H9 (cell line): ENCODE results near the gene IFNA21. TPM values are rescaled to one million over a fixed set of nuclear protein-coding genes. Genes with fewer than 3 reads are reported as not detected.
"Not testable (repeated sequence)": the region's sequence is repeated elsewhere in the genome, so short reads cannot be mapped to it uniquely, and the experiment has no call there.

Experiments
- DNase-seq: peaks from one replicate; pipeline ENCODE4 v3.0.0-alpha.2; 2017
- H2AFZ ChIP-seq: one replicate; pipeline ENCODE4 v1.6.1; 2013; ENCODE audit warnings: mild to moderate bottlenecking, low read length, control low read depth, moderate library complexity
- H2AK5ac ChIP-seq: 2 replicates; pipeline ENCODE4 v1.6.1; 2013; ENCODE audit warnings: low read length, control low read depth, mixed read lengths; ENCODE audit not compliant: insufficient read length
- H2BK120ac ChIP-seq: one replicate; pipeline ENCODE4 v1.6.1; 2013; ENCODE audit warnings: low read depth, mild to moderate bottlenecking, low read length, control low read depth, inconsistent platforms; ENCODE audit not compliant: poor library complexity, severe bottlenecking
- H2BK12ac ChIP-seq: 2 replicates; pipeline ENCODE4 v1.6.1; 2013; ENCODE audit warnings: low read length, control low read depth, mixed read lengths, low read depth; ENCODE audit not compliant: insufficient read length
- H2BK15ac ChIP-seq: 2 replicates; pipeline ENCODE4 v1.6.1; 2013; ENCODE audit warnings: low read depth, low read length, control low read depth
- H2BK20ac ChIP-seq: one replicate; pipeline ENCODE4 v1.6.1; 2013; ENCODE audit warnings: low read depth, mild to moderate bottlenecking, low read length, control low read depth, inconsistent platforms; ENCODE audit not compliant: poor library complexity, severe bottlenecking
- H2BK5ac ChIP-seq: 2 replicates; pipeline ENCODE4 v1.6.1; 2013; ENCODE audit warnings: low read length, control low read depth, mixed read lengths; ENCODE audit not compliant: insufficient read length
- H3K14ac ChIP-seq: 2 replicates; pipeline ENCODE4 v1.6.1; 2013; ENCODE audit warnings: low read length, control low read depth; ENCODE audit not compliant: insufficient read depth
- H3K18ac ChIP-seq: 2 replicates; pipeline ENCODE4 v1.6.1; 2013; ENCODE audit warnings: low read depth, mild to moderate bottlenecking, mixed read lengths, low read length, control low read depth; ENCODE audit not compliant: insufficient read length
- H3K23ac ChIP-seq: 2 replicates; pipeline ENCODE4 v1.6.1; 2013; ENCODE audit warnings: low read length, control low read depth, mixed read lengths, low read depth; ENCODE audit not compliant: insufficient read length
- H3K23me2 ChIP-seq: 2 replicates; pipeline ENCODE4 v1.6.1; 2013; ENCODE audit warnings: low read depth, mild to moderate bottlenecking, mixed read lengths, low read length, control low read depth; ENCODE audit not compliant: insufficient read length, poor library complexity, severe bottlenecking
- H3K27ac ChIP-seq: 2 replicates; pipeline ENCODE4 v1.5.1; 2013; ENCODE audit warnings: low read length, control low read depth, mixed read lengths, low read depth; ENCODE audit not compliant: insufficient read length
- H3K27me3 ChIP-seq: 2 replicates; pipeline ENCODE4 v1.6.1; 2013; ENCODE audit warnings: low read length, control low read depth, inconsistent platforms; ENCODE audit not compliant: insufficient read depth
- H3K4ac ChIP-seq: 2 replicates; pipeline ENCODE4 v1.6.1; 2013; ENCODE audit warnings: low read depth, mild to moderate bottlenecking, control low read depth, inconsistent platforms, low read length, moderate library complexity
- H3K4me1 ChIP-seq: 2 replicates; pipeline ENCODE4 v1.6.1; 2013; ENCODE audit warnings: low read length, control low read depth, inconsistent platforms; ENCODE audit not compliant: insufficient read depth
- H3K4me2 ChIP-seq: 2 replicates; pipeline ENCODE4 v1.6.1; 2013; ENCODE audit warnings: low read length, control low read depth, mixed read lengths; ENCODE audit not compliant: insufficient read length, insufficient read depth
- H3K56ac ChIP-seq: 2 replicates; pipeline ENCODE4 v1.6.1; 2013; ENCODE audit warnings: low read depth, mild to moderate bottlenecking, mixed read lengths, low read length, control low read depth; ENCODE audit not compliant: insufficient read length
- H3K79me1 ChIP-seq: 2 replicates; pipeline ENCODE4 v1.6.1; 2013; ENCODE audit warnings: low read depth, mild to moderate bottlenecking, moderate library complexity, low read length, control low read depth, inconsistent platforms; ENCODE audit not compliant: insufficient read depth, poor library complexity, severe bottlenecking
- H3K79me2 ChIP-seq: 2 replicates; pipeline ENCODE4 v1.6.1; 2013; ENCODE audit warnings: low read length, control low read depth, inconsistent platforms; ENCODE audit not compliant: insufficient read depth
- H3K9ac ChIP-seq: 2 replicates; pipeline ENCODE4 v1.6.1; 2013; ENCODE audit warnings: low read length, control low read depth, mixed read lengths; ENCODE audit not compliant: insufficient read length; ENCODE audit errors: extremely low read depth
- H3K9me3 ChIP-seq: one replicate; pipeline ENCODE4 v1.6.1; 2013; ENCODE audit warnings: low read depth, low read length, inconsistent platforms; ENCODE audit not compliant: control insufficient read depth
- H3T11ph ChIP-seq: one replicate; pipeline ENCODE4 v1.6.1; 2013; ENCODE audit warnings: mild to moderate bottlenecking, low read length, control low read depth, inconsistent platforms
- H4K20me1 ChIP-seq: one replicate; pipeline ENCODE4 v1.6.1; 2013; ENCODE audit not compliant: control insufficient read depth, insufficient read length, insufficient read depth
- H4K5ac ChIP-seq: 2 replicates; pipeline ENCODE4 v1.6.1; 2013; ENCODE audit warnings: low read depth, mild to moderate bottlenecking, mixed read lengths, low read length, control low read depth; ENCODE audit not compliant: insufficient read length
- H4K8ac ChIP-seq: replicated peaks from 2 replicates; pipeline ENCODE4 v1.6.1; 2013; ENCODE audit warnings: low read length, control low read depth, mixed read lengths, low read depth; ENCODE audit not compliant: insufficient read length
- H4K91ac ChIP-seq: 2 replicates; pipeline ENCODE4 v1.6.1; 2013; ENCODE audit warnings: low read depth, mild to moderate bottlenecking, moderate library complexity, mixed read lengths, low read length, control low read depth; ENCODE audit not compliant: insufficient read length
- H3K27ac Mint-ChIP-seq, 3 experiments: 2 replicates in 2 of 3; 3 replicates in 1 of 3; pipeline ENCODE4 v1.8.0; 2020 to 2021; ENCODE audit warnings: mixed read lengths in 3 of 3, mild to moderate bottlenecking in 1 of 3, moderate library complexity in 1 of 3
- H3K27me3 Mint-ChIP-seq: 2 replicates; pipeline ENCODE4 v1.8.0; 2021; ENCODE audit warnings: low read depth, mild to moderate bottlenecking, moderate library complexity, mixed read lengths
- H3K36me3 Mint-ChIP-seq, 3 experiments: 2 replicates in 2 of 3; 3 replicates in 1 of 3; pipeline ENCODE4 v1.8.0; 2020 to 2021; ENCODE audit warnings: low read depth in 3 of 3, mixed read lengths in 3 of 3; ENCODE audit not compliant: insufficient read depth in 1 of 3
- H3K4me1 Mint-ChIP-seq, 2 experiments: 2 replicates each; pipeline ENCODE4 v1.8.0; 2020; ENCODE audit warnings: mixed read lengths in 2 of 2
- H3K4me3 Mint-ChIP-seq, 2 experiments: 2 replicates in 1 of 2; 3 replicates in 1 of 2; pipeline ENCODE4 v1.8.0; 2020 to 2021; ENCODE audit warnings: mild to moderate bottlenecking in 2 of 2, mixed read lengths in 2 of 2, moderate library complexity in 1 of 2
- H3K9me3 Mint-ChIP-seq, 2 experiments: 2 replicates in 1 of 2; 3 replicates in 1 of 2; pipeline ENCODE4 v1.8.0; 2020; ENCODE audit warnings: mild to moderate bottlenecking in 2 of 2, mixed read lengths in 2 of 2, moderate library complexity in 1 of 2
- WGBS: extraction: QIAGEN DNeasy Blood & Tissue Kit; methylation state at CpG from one replicate; pipeline ENCODE4 v1.1.7; 2013; ENCODE audit warnings: missing lambda C conversion rate, low lambda C conversion rate, mixed read lengths; ENCODE audit not compliant: insufficient read length; ENCODE audit errors: extremely low coverage; 5-methylcytosine and 5-hydroxymethylcytosine counted together
- total RNA-seq: library from RNA; stranded (reverse); gene quantifications from 2 replicates; pipeline ENCODE4 v1.2.1, GENCODE V29; 2021
- TF ChIP-seq, protein P1 (sequence below): fragments of 200-600 bp; sonication (generic); conservative IDR thresholded peaks from 3 replicates; pipeline ENCODE4 v1.8.0; 2021; ENCODE audit warnings: antibody characterized with exemption, mild to moderate bottlenecking

Gene IFNA21
- total RNA-seq, 1 experiment from 2014 or later = not detected

DNA sequence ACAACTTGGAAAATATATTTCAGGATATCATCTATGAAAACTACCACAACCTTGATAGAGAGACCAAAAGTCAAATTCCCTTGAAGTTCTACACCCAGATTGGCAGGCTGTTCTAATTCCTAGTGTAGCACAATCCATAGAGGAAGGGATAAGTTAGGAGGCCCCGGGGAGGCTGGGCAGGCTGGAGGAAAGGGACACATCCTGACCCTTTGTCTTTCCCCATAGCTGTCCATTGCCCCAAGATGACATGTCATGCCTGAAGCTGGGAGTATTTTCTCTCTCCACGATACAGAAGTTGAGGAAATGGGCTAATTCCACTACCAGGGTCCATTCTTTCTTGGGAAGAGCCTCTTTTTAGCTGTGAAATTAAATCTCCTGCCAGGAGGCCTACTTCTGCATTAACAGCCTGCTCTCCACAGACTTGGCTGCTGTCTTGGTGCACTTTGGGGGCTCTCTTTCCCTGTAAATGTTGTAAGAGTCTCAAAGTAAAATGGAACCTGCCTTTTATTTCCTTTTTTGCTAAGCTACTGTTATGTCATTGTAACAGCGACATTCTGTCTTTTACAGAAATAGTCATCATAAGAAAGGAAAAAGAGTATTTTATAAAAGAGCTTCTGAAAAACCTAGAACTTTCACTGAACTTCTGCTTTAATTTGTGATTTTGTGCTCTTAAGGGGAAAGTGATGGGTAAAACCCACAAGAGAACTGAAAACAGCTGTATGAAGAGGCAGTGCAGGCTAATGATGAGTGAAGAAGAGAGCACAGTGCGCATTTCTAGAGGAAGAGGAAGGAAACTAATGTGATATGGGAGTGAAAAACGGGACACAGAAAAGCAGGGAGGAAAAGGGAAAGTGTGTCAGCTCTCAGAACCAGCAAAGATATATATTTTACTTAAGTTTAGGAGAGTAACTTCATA is 47.2 kb upstream of the IFNA21 start:
- not testable (repeated sequence) for H3K18ac ChIP-seq, H3K4me1 ChIP-seq, H3K79me2 ChIP-seq, H2BK15ac ChIP-seq, H3K56ac ChIP-seq, H3K14ac ChIP-seq, H3K36me3 Mint-ChIP-seq, H4K5ac ChIP-seq, H4K8ac ChIP-seq, H2BK5ac ChIP-seq, H2BK120ac ChIP-seq, H4K20me1 ChIP-seq, H3K79me1 ChIP-seq, H3K4me2 ChIP-seq, H3K4me3 Mint-ChIP-seq, H3K23ac ChIP-seq, H3K4ac ChIP-seq, H4K91ac ChIP-seq, H2BK20ac ChIP-seq, H3K23me2 ChIP-seq, H2BK12ac ChIP-seq, H3K4me1 Mint-ChIP-seq, H3K27ac ChIP-seq, H3K9ac ChIP-seq, H3K9me3 Mint-ChIP-seq, H2AK5ac ChIP-seq, H3T11ph ChIP-seq, H2AFZ ChIP-seq, H3K9me3 ChIP-seq, H3K27me3 ChIP-seq, H3K27ac Mint-ChIP-seq
- TF ChIP-seq, protein P1, sequence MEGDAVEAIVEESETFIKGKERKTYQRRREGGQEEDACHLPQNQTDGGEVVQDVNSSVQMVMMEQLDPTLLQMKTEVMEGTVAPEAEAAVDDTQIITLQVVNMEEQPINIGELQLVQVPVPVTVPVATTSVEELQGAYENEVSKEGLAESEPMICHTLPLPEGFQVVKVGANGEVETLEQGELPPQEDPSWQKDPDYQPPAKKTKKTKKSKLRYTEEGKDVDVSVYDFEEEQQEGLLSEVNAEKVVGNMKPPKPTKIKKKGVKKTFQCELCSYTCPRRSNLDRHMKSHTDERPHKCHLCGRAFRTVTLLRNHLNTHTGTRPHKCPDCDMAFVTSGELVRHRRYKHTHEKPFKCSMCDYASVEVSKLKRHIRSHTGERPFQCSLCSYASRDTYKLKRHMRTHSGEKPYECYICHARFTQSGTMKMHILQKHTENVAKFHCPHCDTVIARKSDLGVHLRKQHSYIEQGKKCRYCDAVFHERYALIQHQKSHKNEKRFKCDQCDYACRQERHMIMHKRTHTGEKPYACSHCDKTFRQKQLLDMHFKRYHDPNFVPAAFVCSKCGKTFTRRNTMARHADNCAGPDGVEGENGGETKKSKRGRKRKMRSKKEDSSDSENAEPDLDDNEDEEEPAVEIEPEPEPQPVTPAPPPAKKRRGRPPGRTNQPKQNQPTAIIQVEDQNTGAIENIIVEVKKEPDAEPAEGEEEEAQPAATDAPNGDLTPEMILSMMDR = peak; percentile 60
- WGBS = no CpG with 5 or more reads among the region's 5 CpGs
- DNase-seq = peak; percentile 27
- peaks cover 19% of the 10 kb centered on the region for H3K27me3 Mint-ChIP-seq

- H3K9me3 Mint-ChIP-seq = not testable (repeated sequence)
Observed at GRCh38 chr9:21212160-21212559, 45.7 kb upstream of the IFNA21 start.

More at GRCh38 chr9:21212160-21212559, 45.7 kb upstream of the IFNA21 start:
- H3K9me3 ChIP-seq, H2BK15ac ChIP-seq, DNase-seq, H3K14ac ChIP-seq, H4K91ac ChIP-seq, H3K4me3 Mint-ChIP-seq, H4K20me1 ChIP-seq, H2BK120ac ChIP-seq, H3K27me3 ChIP-seq, H3K27ac ChIP-seq, H3K18ac ChIP-seq, H3K9ac ChIP-seq, H3K36me3 Mint-ChIP-seq, H3K4me2 ChIP-seq, H3K23ac ChIP-seq, H2AK5ac ChIP-seq, H3K27ac Mint-ChIP-seq, H3K4ac ChIP-seq, H3K56ac ChIP-seq, H2BK20ac ChIP-seq, H4K8ac ChIP-seq, H3K79me2 ChIP-seq, H3K79me1 ChIP-seq, H3K23me2 ChIP-seq, H2BK12ac ChIP-seq, H2AFZ ChIP-seq, H4K5ac ChIP-seq, H3T11ph ChIP-seq, H3K4me1 ChIP-seq, H2BK5ac ChIP-seq, H3K4me1 Mint-ChIP-seq: not testable (repeated sequence)
- WGBS = no CpG with 5 or more reads among the region's 2 CpGs
- H3K27me3 Mint-ChIP-seq = peaks cover 14% of the 10 kb centered on the region
